ENCODE results near the gene ANKRD44.

GRCh38 chr2:197349699-197350098 is 39.1 kb upstream of the ANKRD44 start:
- TF ChIP-seq, protein P1, sequence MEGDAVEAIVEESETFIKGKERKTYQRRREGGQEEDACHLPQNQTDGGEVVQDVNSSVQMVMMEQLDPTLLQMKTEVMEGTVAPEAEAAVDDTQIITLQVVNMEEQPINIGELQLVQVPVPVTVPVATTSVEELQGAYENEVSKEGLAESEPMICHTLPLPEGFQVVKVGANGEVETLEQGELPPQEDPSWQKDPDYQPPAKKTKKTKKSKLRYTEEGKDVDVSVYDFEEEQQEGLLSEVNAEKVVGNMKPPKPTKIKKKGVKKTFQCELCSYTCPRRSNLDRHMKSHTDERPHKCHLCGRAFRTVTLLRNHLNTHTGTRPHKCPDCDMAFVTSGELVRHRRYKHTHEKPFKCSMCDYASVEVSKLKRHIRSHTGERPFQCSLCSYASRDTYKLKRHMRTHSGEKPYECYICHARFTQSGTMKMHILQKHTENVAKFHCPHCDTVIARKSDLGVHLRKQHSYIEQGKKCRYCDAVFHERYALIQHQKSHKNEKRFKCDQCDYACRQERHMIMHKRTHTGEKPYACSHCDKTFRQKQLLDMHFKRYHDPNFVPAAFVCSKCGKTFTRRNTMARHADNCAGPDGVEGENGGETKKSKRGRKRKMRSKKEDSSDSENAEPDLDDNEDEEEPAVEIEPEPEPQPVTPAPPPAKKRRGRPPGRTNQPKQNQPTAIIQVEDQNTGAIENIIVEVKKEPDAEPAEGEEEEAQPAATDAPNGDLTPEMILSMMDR (conservative IDR thresholded peaks at IDR 0.05; ENCODE audit: low read length): no peak
- TF ChIP-seq EZH2phosphoT487 (IDR thresholded peaks at IDR 0.05; ENCODE audit: borderline replicate concordance): no peak
